PC-3 (cell line): Measurements from ENCODE around the gene SLC25A23. TPM values are rescaled to one million over a fixed set of nuclear protein-coding genes. Genes with fewer than 3 reads are reported as not detected.

Source experiments
- ATAC-seq: fragments of 200-7000 bp; cut with Tn5 transposase; 2 replicates; pipeline ENCODE4 v1.9.1; 2020; ENCODE audit warnings: mild to moderate bottlenecking, moderate library complexity
- BruUV-seq: library from RNA; stranded (reverse); fragments of 400-500 nt; replicated peaks from 2 replicates; lab custom pipeline; 2021; lab: Mats Ljungman, UMichigan
- CTCF ChIA-PET: fragments of 300-600 bp; sonication (Branson Sonifier 250); formaldehyde crosslinking; loops from one replicate; lab custom pipeline; 2022; ENCODE audit warnings: antibody characterized with exemption; lab: Charles Lee
- POLR2A ChIA-PET: fragments of 300-600 bp; sonication (Branson Sonifier 250); formaldehyde crosslinking; loops from one replicate; lab custom pipeline; 2022; ENCODE audit warnings: antibody characterized with exemption; ENCODE audit not compliant: unreplicated experiment; lab: Charles Lee
- DNase-seq: peaks from one replicate; pipeline ENCODE4 v3.0.0-alpha.2; 2015
- H2AFZ ChIP-seq: fragments of 300-600 bp; sonication (generic); 2 replicates; pipeline ENCODE4 v1.6.0; 2016; ENCODE audit warnings: antibody characterized with exemption, low read length
- H3F3A ChIP-seq: fragments of 300-600 bp; sonication (generic); one replicate; pipeline ENCODE4 v1.6.0; 2017; ENCODE audit warnings: antibody characterized with exemption, low read length, control low read depth, mild to moderate bottlenecking; ENCODE audit not compliant: unreplicated experiment
- H3K27ac ChIP-seq: fragments of 300-600 bp; sonication (generic); 2 replicates; pipeline ENCODE4 v1.5.1; 2016; ENCODE audit warnings: mild to moderate bottlenecking, low read length
- H3K27me3 ChIP-seq: fragments of 300-600 bp; sonication (generic); 2 replicates; pipeline ENCODE4 v1.6.1; 2016; ENCODE audit warnings: low read length, mixed read lengths
- H3K36me3 ChIP-seq: fragments of 300-600 bp; sonication (generic); 2 replicates; pipeline ENCODE4 v1.6.1; 2016; ENCODE audit warnings: low read depth, mixed run types, low read length, mixed read lengths
- H3K4me1 ChIP-seq: fragments of 300-600 bp; sonication (generic); 2 replicates; pipeline ENCODE4 v1.5.1; 2016; ENCODE audit warnings: low read length; ENCODE audit not compliant: insufficient read depth
- H3K4me2 ChIP-seq: fragments of 300-600 bp; sonication (generic); 2 replicates; pipeline ENCODE4 v1.6.0; 2016; ENCODE audit warnings: low read length
- H3K4me3 ChIP-seq: fragments of 300-600 bp; sonication (generic); 2 replicates; pipeline ENCODE4 v1.5.1; 2016; ENCODE audit warnings: mild to moderate bottlenecking, low read length, mixed read lengths
- H3K79me2 ChIP-seq: fragments of 300-600 bp; sonication (generic); 2 replicates; pipeline ENCODE4 v1.6.1; 2017; ENCODE audit warnings: low read length, mixed read lengths
- H3K9ac ChIP-seq: fragments of 300-600 bp; sonication (generic); 2 replicates; pipeline ENCODE4 v1.6.0; 2016; ENCODE audit warnings: mild to moderate bottlenecking, low read length
- H3K9me2 ChIP-seq: fragments of 300-600 bp; sonication (generic); replicated peaks from 2 replicates; pipeline ENCODE4 v1.6.1; 2016; ENCODE audit warnings: mixed run types, low read length, mixed read lengths
- H3K9me3 ChIP-seq: fragments of 300-600 bp; sonication (generic); 2 replicates; pipeline ENCODE4 v1.6.1; 2016; ENCODE audit warnings: low read length, mixed read lengths
- H4K20me1 ChIP-seq: fragments of 300-600 bp; sonication (generic); 2 replicates; pipeline ENCODE4 v1.6.1; 2016; ENCODE audit warnings: low read length, mixed read lengths
- CTCF ChIP-seq: fragments of 300-600 bp; sonication (generic); conservative IDR thresholded peaks from 2 replicates; pipeline ENCODE4 v1.5.1; 2017; ENCODE audit warnings: antibody characterized with exemption, low read depth, mild to moderate bottlenecking, low read length
- EZH2 ChIP-seq: fragments of 300-600 bp; sonication (generic); IDR thresholded peaks from one replicate; pipeline ENCODE4 v1.6.1; 2017; ENCODE audit warnings: antibody characterized with exemption, mild to moderate bottlenecking, low read length; ENCODE audit not compliant: unreplicated experiment
- EZH2phosphoT487 ChIP-seq: fragments of 300-600 bp; sonication (generic); IDR thresholded peaks from 2 replicates; pipeline ENCODE4 v1.6.1; 2018; ENCODE audit warnings: mild to moderate bottlenecking, antibody characterized with exemption, low read length, borderline replicate concordance
- intact Hi-C: fragments of 100-400 bp; cut with micrococcal nuclease; formaldehyde crosslinking; loops from 2 replicates; pipeline ENCODE4 v1.9.0; 2023
- total RNA-seq: library from RNA; depleted of rRNA; stranded (reverse); fragments of >200 nt; gene quantifications from 2 replicates; pipeline ENCODE4 v1.2.3, GENCODE V29; 2014

Gene SLC25A23
- total RNA-seq, 1 experiment from 2014 or later = 61.4 TPM

- H3K27me3 ChIP-seq = no peaks in the 10 kb centered on the region
- no peak overlapping the region for H3K27ac ChIP-seq
- no peak overlapping the region for H2AFZ ChIP-seq
- intact Hi-C loops = no loop called here
- no peaks in the 10 kb centered on the region for H3K9me3 ChIP-seq
- no peak for TF ChIP-seq CTCF
- TF ChIP-seq EZH2 = no peak
- no peak for TF ChIP-seq EZH2phosphoT487
- no peaks in the 10 kb centered on the region for H3K36me3 ChIP-seq
- no peak overlapping the region for H3K4me3 ChIP-seq
- no peak overlapping the region for H3K4me2 ChIP-seq
- H3K9ac ChIP-seq = no peak overlapping the region
- POLR2A ChIA-PET = no interaction called here
- H3K4me1 ChIP-seq = no peaks in the 10 kb centered on the region
- H3K9me2 ChIP-seq = no peaks in the 10 kb centered on the region
- ATAC-seq = no peak
- BruUV-seq = no TSS peak
- H3K79me2 ChIP-seq = no peaks in the 10 kb centered on the region
- CTCF ChIA-PET = no interaction called here
- no peak for DNase-seq
- H4K20me1 ChIP-seq = no peaks in the 10 kb centered on the region
- no peaks in the 10 kb centered on the region for H3F3A ChIP-seq
Measured at GRCh38 chr19:6476896-6477431, 17.4 kb upstream of the SLC25A23 start.

GRCh38 chr19:6476155-6476895 lies 16.7 kb upstream of the SLC25A23 start:
- no TSS peak for BruUV-seq
- TF ChIP-seq CTCF (no peak), EZH2 (no peak), EZH2phosphoT487 (no peak)
- Histone ChIP-seq H3K4me1 (no peaks in the 10 kb centered on the region), H3K27ac (no peak overlapping the region), H3K36me3 (no peaks in the 10 kb centered on the region), H3K4me3 (no peak overlapping the region), H3K9me2 (no peaks in the 10 kb centered on the region), H3K27me3 (no peaks in the 10 kb centered on the region), H3F3A (no peaks in the 10 kb centered on the region), H4K20me1 (no peaks in the 10 kb centered on the region), H2AFZ (no peak overlapping the region), H3K79me2 (no peaks in the 10 kb centered on the region), H3K9ac (no peak overlapping the region), H3K4me2 (no peak overlapping the region), H3K9me3 (no peaks in the 10 kb centered on the region)
- ChIA-PET CTCF (interaction anchor here (0.6 kb wide), 1 partner anchor 40 kb away, joined by 4 read pairs; no protein-coding TSS in a partner anchor), POLR2A (interaction anchor here (0.6 kb wide), 1 partner anchor 11 kb away, joined by 5 read pairs; no protein-coding TSS in a partner anchor)
- DNase-seq (peak; percentile 68), ATAC-seq (peak; percentile 59)
- intact Hi-C loops = no loop called here
